ENCODE data around the gene UGT1A10.

Gene UGT1A10

DNA sequence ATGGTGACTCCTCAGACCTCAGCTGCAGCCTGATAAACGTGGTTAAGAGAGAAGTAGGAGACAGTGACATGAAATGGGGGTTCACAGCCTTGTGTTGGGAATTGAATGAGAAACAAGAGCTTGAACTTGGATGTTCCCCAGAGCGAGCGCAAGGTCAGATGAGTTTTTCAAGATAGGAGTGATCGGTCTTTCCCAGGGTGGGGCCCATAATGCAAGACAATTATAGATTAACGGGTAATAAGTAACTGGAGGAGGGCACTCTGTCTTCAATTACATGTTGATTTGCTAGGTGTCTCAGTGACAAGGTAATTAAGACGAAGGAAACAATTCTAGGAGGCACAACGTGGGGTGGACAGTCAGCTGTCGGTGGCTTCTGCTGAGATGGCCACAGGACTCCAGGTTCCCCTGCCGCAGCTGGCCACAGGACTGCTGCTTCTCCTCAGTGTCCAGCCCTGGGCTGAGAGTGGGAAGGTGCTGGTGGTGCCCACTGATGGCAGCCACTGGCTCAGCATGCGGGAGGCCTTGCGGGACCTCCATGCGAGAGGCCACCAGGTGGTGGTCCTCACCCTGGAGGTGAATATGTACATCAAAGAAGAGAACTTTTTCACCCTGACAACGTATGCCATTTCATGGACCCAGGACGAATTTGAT lies 76.5 kb downstream of the UGT1A10 start, which contains the start of gene UGT1A5:
TSS of gene UGT1A5 (plus strand) at position 297 of the 651 bp plus-strand sequence. CDS start at position 382, 85 bp downstream.
- TF ChIP-seq EZH2 (IDR thresholded peaks at IDR 0.05; ENCODE audit: borderline replicate concordance, low read depth, low read length, severe bottlenecking): no peak
- TF ChIP-seq, protein P1, sequence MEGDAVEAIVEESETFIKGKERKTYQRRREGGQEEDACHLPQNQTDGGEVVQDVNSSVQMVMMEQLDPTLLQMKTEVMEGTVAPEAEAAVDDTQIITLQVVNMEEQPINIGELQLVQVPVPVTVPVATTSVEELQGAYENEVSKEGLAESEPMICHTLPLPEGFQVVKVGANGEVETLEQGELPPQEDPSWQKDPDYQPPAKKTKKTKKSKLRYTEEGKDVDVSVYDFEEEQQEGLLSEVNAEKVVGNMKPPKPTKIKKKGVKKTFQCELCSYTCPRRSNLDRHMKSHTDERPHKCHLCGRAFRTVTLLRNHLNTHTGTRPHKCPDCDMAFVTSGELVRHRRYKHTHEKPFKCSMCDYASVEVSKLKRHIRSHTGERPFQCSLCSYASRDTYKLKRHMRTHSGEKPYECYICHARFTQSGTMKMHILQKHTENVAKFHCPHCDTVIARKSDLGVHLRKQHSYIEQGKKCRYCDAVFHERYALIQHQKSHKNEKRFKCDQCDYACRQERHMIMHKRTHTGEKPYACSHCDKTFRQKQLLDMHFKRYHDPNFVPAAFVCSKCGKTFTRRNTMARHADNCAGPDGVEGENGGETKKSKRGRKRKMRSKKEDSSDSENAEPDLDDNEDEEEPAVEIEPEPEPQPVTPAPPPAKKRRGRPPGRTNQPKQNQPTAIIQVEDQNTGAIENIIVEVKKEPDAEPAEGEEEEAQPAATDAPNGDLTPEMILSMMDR (IDR thresholded peaks at IDR 0.05; ENCODE audit: borderline replicate concordance, extremely low read depth, low read length, poor library complexity, severe bottlenecking): no peak
- Histone ChIP-seq H3K27me3 (ENCODE audit: insufficient read depth, low read length, poor library complexity) (peaks cover 7% of the 10 kb centered on the region), H3K79me2 (ENCODE audit: insufficient read depth, low read length) (no peaks in the 10 kb centered on the region), H3K4me1 (ENCODE audit: insufficient read depth, low read length) (no peaks in the 10 kb centered on the region), H3K9ac (ENCODE audit: low read depth, low read length) (no peak within 1 kb of the TSS), H3K27ac (ENCODE audit: low read length) (no peak within 1 kb of the TSS), H3K4me3 (ENCODE audit: low read depth in 1 of 2, low read length in 2 of 2) (no peak within 1 kb of the TSS), H3K36me3 (ENCODE audit: insufficient read depth, low read length) (no peaks in the 10 kb centered on the region), H2AFZ (ENCODE audit: low read depth, low read length) (no peak within 1 kb of the TSS), H3K9me3 (ENCODE audit: insufficient read depth, low read length, severe bottlenecking) (no peaks in the 10 kb centered on the region), H4K20me1 (ENCODE audit: insufficient read depth, low read length) (no peaks in the 10 kb centered on the region), H3K4me2 (ENCODE audit: insufficient read depth, low read length) (no peak within 1 kb of the TSS)
- ATAC-seq (ENCODE audit: insufficient read depth, low read depth) (no peak), DNase-seq (no peak)

DNA sequence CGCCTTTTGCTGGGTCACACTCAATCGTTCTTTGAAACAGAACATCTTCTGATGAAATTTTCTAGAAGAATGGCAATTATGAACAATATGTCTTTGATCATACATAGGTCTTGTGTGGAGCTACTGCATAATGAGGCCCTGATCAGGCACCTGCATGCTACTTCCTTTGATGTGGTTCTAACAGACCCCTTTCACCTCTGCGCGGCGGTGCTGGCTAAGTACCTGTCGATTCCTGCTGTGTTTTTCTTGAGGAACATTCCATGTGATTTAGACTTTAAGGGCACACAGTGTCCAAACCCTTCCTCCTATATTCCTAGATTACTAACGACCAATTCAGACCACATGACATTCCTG lies 77.0 kb downstream of the UGT1A10 start:
- ATAC-seq (ENCODE audit: insufficient read depth, low read depth) (no peak; the same call in 2 of the 3 replicates), DNase-seq (peak; percentile 10)
- H3K79me2 ChIP-seq (ENCODE audit: insufficient read depth, low read length): no peaks in the 10 kb centered on the region
- no peak overlapping the region for H3K4me2 ChIP-seq (ENCODE audit: insufficient read depth, low read length)
- peaks cover 7% of the 10 kb centered on the region for H3K27me3 ChIP-seq (ENCODE audit: insufficient read depth, low read length, poor library complexity)
- no peaks in the 10 kb centered on the region for H4K20me1 ChIP-seq (ENCODE audit: insufficient read depth, low read length)
- no peak overlapping the region for H3K27ac ChIP-seq (ENCODE audit: low read length)
- H2AFZ ChIP-seq (ENCODE audit: low read depth, low read length): no peak overlapping the region
- H3K36me3 ChIP-seq (ENCODE audit: insufficient read depth, low read length): no peaks in the 10 kb centered on the region
- H3K9me3 ChIP-seq (ENCODE audit: insufficient read depth, low read length, severe bottlenecking): no peaks in the 10 kb centered on the region
- TF ChIP-seq, protein P1 (IDR thresholded peaks at IDR 0.05; ENCODE audit: borderline replicate concordance, extremely low read depth, low read length, poor library complexity, severe bottlenecking): no peak
- TF ChIP-seq EZH2 (IDR thresholded peaks at IDR 0.05; ENCODE audit: borderline replicate concordance, low read depth, low read length, severe bottlenecking): no peak
- H3K9ac ChIP-seq (ENCODE audit: low read depth, low read length): no peak overlapping the region
- no peaks in the 10 kb centered on the region for H3K4me1 ChIP-seq (ENCODE audit: insufficient read depth, low read length)
- H3K4me3 ChIP-seq (ENCODE audit: low read depth in 1 of 2, low read length in 2 of 2): no peak overlapping the region

DNA sequence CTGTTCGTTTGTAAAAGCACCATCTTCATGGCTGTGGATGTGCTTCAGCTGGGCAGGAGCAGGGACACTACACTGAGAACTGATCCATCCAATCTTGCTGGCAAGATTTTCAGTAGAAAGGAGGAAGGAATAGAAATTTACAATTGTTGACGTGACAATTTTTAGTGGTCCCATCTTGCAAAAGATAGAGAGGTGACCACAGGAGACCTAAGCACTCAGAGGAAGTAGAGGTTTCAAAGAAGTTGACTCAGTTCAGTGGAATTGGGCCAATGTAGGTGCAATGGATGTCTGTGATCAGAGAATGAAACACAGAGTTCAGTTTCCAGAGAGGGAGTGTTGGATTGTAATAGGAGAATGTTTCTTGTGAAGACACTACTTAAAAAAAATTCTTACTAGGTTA lies 77.9 kb downstream of the UGT1A10 start:
- no peak overlapping the region for H2AFZ ChIP-seq (ENCODE audit: low read depth, low read length)
- peaks cover 7% of the 10 kb centered on the region for H3K27me3 ChIP-seq (ENCODE audit: insufficient read depth, low read length, poor library complexity)
- no peak overlapping the region for H3K4me3 ChIP-seq (ENCODE audit: low read depth in 1 of 2, low read length in 2 of 2)
- H3K9me3 ChIP-seq (ENCODE audit: insufficient read depth, low read length, severe bottlenecking): no peaks in the 10 kb centered on the region
- H3K27ac ChIP-seq (ENCODE audit: low read length): no peak overlapping the region
- H3K9ac ChIP-seq (ENCODE audit: low read depth, low read length): no peak overlapping the region
- TF ChIP-seq, protein P1 (IDR thresholded peaks at IDR 0.05; ENCODE audit: borderline replicate concordance, extremely low read depth, low read length, poor library complexity, severe bottlenecking): no peak
- no peak for TF ChIP-seq EZH2 (IDR thresholded peaks at IDR 0.05; ENCODE audit: borderline replicate concordance, low read depth, low read length, severe bottlenecking)
- H3K4me1 ChIP-seq (ENCODE audit: insufficient read depth, low read length): no peaks in the 10 kb centered on the region
- no peak overlapping the region for H3K4me2 ChIP-seq (ENCODE audit: insufficient read depth, low read length)
- no peak for ATAC-seq (ENCODE audit: insufficient read depth, low read depth)
- DNase-seq: no peak
- no peaks in the 10 kb centered on the region for H3K36me3 ChIP-seq (ENCODE audit: insufficient read depth, low read length)
- H3K79me2 ChIP-seq (ENCODE audit: insufficient read depth, low read length): no peaks in the 10 kb centered on the region
- no peaks in the 10 kb centered on the region for H4K20me1 ChIP-seq (ENCODE audit: insufficient read depth, low read length)
